Measurements from ENCODE around the gene CDH23. TPM values are rescaled to one million over a fixed set of nuclear protein-coding genes. Genes with fewer than 3 reads are reported as not detected.

CDH23 gene
- total RNA-seq, 1 experiment from 2014 or later, result 2.9 TPM

DNA sequence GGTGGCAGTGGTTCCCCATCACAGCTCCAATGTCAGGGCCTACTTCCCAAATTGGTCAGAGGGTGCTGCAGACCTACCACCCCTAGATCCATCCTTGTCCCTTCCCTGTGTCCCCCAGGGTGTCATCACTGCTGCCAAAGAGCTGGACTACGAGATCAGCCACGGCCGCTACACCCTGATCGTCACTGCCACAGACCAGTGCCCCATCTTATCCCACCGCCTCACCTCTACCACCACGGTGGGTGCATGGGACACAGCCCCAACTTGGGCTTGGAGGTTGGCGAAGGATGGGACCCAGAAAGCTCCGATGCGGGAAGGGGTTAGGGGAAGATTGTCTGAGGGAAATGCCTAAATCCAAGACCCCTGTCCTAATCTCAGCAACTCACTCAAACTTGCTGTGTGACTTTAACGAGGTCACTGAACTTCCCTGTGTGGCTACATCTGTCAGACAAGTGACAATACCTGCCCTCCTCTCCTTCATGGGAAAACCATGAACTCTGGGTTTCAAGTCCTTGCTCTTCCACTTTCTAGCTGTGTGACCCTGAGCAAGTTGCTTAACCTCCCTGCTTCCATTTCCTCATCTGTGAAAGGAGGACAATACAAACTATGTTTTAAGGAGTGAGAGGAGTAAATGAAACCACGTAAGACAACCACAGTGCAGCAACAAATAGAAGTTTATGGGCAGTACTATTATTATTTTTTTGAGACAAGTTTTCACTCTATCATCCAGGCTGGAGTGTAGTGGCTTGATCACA is 381.5 kb downstream of the CDH23 start:
- Mint-ChIP-seq H3K9me3 (peaks cover 6% of the 10 kb centered on the region), H3K27me3 (ENCODE audit: low read depth) (peaks cover 15% of the 10 kb centered on the region), H3K36me3 (0 out of 2 replicates have a peak, but pooled peaks cover 2% of the 10 kb centered on the region), H3K4me3 (no peak overlapping the region), H3K27ac (no peak overlapping the region), H3K4me1 (peaks cover 19% of the 10 kb centered on the region)
- ATAC-seq (no peak), DNase-seq (ENCODE audit: low spot score) (no peak)
- POLR2A ChIA-PET, result no interaction called here
- CTCF ChIA-PET, result interaction anchor here (0.8 kb wide), 1 partner anchor 53 kb away, joined by 3 read pairs; no protein-coding TSS in a partner anchor
- TF ChIP-seq ZNF121 (CRISPR knock-in tag; IDR thresholded peaks at IDR 0.05) (no peak), ATF1 (CRISPR knock-in tag; IDR thresholded peaks at IDR 0.05) (no peak), ZNF138 (CRISPR knock-in tag; conservative IDR thresholded peaks at IDR 0.05) (no peak), ZNF317 (CRISPR knock-in tag; IDR thresholded peaks at IDR 0.05; ENCODE audit: borderline replicate concordance, low read depth) (no peak), RELA (CRISPR knock-in tag; IDR thresholded peaks at IDR 0.05; ENCODE audit: borderline replicate concordance) (no peak), ZNF671 (CRISPR knock-in tag; IDR thresholded peaks at IDR 0.05) (no peak), SMAD3 (CRISPR knock-in tag; IDR thresholded peaks at IDR 0.05; ENCODE audit: borderline replicate concordance) (no peak), ZMAT4 (CRISPR knock-in tag; IDR thresholded peaks at IDR 0.05) (no peak)
- TF ChIP-seq, protein P1, sequence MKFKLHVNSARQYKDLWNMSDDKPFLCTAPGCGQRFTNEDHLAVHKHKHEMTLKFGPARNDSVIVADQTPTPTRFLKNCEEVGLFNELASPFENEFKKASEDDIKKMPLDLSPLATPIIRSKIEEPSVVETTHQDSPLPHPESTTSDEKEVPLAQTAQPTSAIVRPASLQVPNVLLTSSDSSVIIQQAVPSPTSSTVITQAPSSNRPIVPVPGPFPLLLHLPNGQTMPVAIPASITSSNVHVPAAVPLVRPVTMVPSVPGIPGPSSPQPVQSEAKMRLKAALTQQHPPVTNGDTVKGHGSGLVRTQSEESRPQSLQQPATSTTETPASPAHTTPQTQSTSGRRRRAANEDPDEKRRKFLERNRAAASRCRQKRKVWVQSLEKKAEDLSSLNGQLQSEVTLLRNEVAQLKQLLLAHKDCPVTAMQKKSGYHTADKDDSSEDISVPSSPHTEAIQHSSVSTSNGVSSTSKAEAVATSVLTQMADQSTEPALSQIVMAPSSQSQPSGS (CRISPR knock-in tag; IDR thresholded peaks at IDR 0.05; ENCODE audit: borderline replicate concordance, low read depth), result no peak
- TF ChIP-seq, protein P2, sequence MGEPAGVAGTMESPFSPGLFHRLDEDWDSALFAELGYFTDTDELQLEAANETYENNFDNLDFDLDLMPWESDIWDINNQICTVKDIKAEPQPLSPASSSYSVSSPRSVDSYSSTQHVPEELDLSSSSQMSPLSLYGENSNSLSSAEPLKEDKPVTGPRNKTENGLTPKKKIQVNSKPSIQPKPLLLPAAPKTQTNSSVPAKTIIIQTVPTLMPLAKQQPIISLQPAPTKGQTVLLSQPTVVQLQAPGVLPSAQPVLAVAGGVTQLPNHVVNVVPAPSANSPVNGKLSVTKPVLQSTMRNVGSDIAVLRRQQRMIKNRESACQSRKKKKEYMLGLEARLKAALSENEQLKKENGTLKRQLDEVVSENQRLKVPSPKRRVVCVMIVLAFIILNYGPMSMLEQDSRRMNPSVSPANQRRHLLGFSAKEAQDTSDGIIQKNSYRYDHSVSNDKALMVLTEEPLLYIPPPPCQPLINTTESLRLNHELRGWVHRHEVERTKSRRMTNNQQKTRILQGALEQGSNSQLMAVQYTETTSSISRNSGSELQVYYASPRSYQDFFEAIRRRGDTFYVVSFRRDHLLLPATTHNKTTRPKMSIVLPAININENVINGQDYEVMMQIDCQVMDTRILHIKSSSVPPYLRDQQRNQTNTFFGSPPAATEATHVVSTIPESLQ (CRISPR knock-in tag; IDR thresholded peaks at IDR 0.05), result no peak
- TF ChIP-seq, protein P3, sequence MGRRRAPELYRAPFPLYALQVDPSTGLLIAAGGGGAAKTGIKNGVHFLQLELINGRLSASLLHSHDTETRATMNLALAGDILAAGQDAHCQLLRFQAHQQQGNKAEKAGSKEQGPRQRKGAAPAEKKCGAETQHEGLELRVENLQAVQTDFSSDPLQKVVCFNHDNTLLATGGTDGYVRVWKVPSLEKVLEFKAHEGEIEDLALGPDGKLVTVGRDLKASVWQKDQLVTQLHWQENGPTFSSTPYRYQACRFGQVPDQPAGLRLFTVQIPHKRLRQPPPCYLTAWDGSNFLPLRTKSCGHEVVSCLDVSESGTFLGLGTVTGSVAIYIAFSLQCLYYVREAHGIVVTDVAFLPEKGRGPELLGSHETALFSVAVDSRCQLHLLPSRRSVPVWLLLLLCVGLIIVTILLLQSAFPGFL (CRISPR knock-in tag; IDR thresholded peaks at IDR 0.05; ENCODE audit: borderline replicate concordance), result no peak

GRCh38 chr10:71779641-71780040 is 382.9 kb downstream of the CDH23 start:
- ChIA-PET CTCF (no interaction called here), POLR2A (no interaction called here)
- ATAC-seq (no peak), DNase-seq (ENCODE audit: low spot score) (no peak)
- Mint-ChIP-seq H3K36me3 (0 out of 2 replicates have a peak, but pooled peaks cover 2% of the 10 kb centered on the region), H3K27me3 (ENCODE audit: low read depth) (peaks cover 5% of the 10 kb centered on the region), H3K9me3 (peaks cover 6% of the 10 kb centered on the region), H3K4me3 (no peak overlapping the region), H3K4me1 (peaks cover 19% of the 10 kb centered on the region), H3K27ac (no peak overlapping the region)
- TF ChIP-seq, protein P4, sequence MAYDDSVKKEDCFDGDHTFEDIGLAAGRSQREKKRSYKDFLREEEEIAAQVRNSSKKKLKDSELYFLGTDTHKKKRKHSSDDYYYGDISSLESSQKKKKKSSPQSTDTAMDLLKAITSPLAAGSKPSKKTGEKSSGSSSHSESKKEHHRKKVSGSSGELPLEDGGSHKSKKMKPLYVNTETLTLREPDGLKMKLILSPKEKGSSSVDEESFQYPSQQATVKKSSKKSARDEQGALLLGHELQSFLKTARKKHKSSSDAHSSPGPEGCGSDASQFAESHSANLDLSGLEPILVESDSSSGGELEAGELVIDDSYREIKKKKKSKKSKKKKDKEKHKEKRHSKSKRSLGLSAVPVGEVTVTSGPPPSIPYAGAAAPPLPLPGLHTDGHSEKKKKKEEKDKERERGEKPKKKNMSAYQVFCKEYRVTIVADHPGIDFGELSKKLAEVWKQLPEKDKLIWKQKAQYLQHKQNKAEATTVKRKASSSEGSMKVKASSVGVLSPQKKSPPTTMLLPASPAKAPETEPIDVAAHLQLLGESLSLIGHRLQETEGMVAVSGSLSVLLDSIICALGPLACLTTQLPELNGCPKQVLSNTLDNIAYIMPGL (CRISPR knock-in tag; IDR thresholded peaks at IDR 0.05), result no peak
- TF ChIP-seq ATF1 (CRISPR knock-in tag; IDR thresholded peaks at IDR 0.05) (no peak), PRDM15 (CRISPR knock-in tag; IDR thresholded peaks at IDR 0.05) (no peak), ZNF219 (CRISPR knock-in tag; IDR thresholded peaks at IDR 0.05; ENCODE audit: borderline replicate concordance) (no peak), OVOL2 (CRISPR knock-in tag; IDR thresholded peaks at IDR 0.05; ENCODE audit: borderline replicate concordance) (no peak)
- TF ChIP-seq, protein P5, sequence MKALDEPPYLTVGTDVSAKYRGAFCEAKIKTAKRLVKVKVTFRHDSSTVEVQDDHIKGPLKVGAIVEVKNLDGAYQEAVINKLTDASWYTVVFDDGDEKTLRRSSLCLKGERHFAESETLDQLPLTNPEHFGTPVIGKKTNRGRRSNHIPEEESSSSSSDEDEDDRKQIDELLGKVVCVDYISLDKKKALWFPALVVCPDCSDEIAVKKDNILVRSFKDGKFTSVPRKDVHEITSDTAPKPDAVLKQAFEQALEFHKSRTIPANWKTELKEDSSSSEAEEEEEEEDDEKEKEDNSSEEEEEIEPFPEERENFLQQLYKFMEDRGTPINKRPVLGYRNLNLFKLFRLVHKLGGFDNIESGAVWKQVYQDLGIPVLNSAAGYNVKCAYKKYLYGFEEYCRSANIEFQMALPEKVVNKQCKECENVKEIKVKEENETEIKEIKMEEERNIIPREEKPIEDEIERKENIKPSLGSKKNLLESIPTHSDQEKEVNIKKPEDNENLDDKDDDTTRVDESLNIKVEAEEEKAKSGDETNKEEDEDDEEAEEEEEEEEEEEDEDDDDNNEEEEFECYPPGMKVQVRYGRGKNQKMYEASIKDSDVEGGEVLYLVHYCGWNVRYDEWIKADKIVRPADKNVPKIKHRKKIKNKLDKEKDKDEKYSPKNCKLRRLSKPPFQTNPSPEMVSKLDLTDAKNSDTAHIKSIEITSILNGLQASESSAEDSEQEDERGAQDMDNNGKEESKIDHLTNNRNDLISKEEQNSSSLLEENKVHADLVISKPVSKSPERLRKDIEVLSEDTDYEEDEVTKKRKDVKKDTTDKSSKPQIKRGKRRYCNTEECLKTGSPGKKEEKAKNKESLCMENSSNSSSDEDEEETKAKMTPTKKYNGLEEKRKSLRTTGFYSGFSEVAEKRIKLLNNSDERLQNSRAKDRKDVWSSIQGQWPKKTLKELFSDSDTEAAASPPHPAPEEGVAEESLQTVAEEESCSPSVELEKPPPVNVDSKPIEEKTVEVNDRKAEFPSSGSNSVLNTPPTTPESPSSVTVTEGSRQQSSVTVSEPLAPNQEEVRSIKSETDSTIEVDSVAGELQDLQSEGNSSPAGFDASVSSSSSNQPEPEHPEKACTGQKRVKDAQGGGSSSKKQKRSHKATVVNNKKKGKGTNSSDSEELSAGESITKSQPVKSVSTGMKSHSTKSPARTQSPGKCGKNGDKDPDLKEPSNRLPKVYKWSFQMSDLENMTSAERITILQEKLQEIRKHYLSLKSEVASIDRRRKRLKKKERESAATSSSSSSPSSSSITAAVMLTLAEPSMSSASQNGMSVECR (CRISPR knock-in tag; IDR thresholded peaks at IDR 0.05; ENCODE audit: borderline replicate concordance), result no peak

Measured in WTC11 (cell line).